CD4-positive, alpha-beta T cell treated with Interleukin-6 at 100 ng/mL for 8 hours (primary cell): ENCODE measurements around the gene MRRF.
"Not testable (repeated sequence)": the region's sequence is repeated elsewhere in the genome, so short reads cannot be mapped to it uniquely, and the experiment has no call there.

ENCODE experiments used
- DNase-seq: peaks from one replicate; pipeline ENCODE4 v3.0.0-alpha.2; 2020; ENCODE audit warnings: mixed read lengths, low spot score

The MRRF gene

DNA sequence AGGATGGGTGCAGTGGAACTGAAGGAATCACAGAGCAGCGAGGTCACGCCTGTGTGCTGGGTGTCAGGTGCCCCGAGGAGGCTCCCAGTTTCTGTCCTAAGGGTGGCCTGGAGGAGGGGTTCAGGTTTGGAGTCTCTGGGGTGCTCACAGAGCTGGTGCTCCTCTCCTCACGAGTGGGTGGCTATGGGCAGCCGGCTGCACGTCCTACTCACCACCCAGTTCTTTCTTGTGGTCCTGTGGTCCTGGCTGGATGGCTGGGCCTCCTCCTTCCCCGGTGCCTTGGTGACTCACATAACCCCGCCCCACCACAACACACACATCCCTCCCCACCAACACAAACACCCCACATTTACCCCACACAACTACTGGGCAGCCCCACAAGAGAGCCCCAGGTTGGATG lies 96.2 kb downstream of the MRRF start:
- no peak for DNase-seq

DNA sequence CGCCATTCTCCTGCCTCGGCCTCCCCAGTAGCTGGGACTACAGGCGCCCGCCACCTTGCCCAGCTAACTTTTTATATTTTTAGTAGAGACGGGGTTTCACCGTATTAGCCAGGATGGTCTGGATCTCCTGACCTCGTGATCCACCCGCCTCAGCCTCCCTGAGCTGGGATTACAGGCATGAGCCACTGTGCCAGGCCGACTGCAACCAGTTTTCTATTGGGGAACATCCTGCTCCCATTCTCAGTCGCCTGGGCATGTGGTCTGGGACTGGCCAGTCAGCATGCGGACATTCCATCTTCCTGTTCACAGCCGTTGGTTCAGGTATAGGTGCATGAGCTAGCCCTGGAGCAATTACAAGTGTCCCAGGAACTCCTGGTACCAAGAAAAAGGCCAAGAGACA lies 98.4 kb downstream of the MRRF start:
- not testable (repeated sequence) for DNase-seq

DNA sequence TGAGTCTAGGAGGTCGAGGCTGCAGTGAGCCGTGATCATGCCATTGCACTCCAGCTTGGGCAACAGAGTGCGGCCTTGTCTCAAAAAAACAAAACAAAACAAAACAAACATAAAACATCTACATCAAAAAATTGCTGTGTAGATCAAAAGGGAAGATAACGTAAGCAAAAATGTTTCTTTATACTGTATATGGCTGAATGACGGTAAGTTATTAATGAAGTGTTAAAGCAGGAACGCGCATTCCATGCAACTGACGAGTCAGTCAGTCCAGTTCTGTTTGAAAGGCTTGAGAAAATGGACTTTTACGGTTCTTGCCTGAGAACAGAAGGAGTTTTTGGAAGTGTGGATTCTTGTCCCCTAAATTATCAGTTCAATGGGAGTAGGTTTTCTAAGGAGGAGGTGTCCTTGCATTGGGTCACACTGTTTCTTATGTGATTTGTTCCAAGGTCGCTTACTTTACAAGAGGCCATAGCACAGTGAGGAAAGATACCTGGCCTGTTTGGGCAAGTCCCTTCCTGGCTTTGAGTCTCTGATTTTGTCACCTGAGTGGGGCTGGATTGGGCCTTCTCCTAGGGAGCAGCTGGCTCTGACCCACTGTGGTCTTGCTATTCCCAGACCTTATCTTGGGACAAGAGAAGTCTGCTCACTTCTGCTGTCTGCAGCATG lies 99.6 kb downstream of the MRRF start:
- DNase-seq = no peak

DNA sequence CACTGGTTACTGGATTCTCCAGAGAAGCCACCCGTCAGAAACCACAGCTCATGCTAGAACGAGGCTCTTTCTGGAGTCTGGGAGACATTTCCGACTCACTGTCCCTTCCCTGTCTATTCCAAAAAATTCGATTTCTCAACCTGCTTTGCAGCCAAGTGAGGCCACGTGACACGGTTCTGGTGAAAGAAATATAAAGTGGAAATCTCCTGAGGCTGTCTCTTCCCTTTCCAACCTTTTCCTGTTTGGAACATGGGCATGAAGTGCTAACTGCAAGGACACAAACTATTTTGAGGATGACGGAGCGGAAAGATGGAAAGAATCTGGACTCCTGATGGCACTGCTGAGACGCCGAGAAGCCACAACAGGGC lies 100.1 kb downstream of the MRRF start:
- DNase-seq = no peak

DNA sequence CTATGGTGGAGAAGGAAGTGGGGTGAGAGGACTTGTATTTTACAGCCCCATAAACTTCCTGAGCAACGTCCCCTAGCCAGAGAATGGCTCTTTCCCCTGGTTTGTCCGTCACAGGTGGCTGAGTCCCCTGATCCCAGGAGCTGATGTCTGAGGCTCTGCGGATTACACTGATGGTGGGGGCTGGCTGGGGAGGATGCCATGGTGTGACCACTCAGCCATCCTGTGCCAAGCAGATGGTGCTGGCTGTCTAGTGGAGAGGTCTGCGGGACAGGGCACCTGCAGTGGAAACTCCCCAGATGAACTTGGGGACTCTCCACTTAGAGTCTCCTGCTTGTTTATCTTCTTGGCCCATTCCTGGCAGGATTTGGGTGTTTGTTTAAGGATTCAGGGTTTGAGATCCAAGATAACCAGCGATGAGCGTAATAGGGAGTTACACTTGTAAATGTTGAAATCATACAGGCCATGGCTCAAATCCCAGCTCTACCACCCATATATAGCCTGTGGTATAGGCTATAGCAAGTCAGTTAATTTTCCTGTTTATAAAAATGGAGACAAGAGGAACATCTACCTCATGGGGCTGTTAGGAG lies 101.5 kb downstream of the MRRF start:
- no peak for DNase-seq

DNA sequence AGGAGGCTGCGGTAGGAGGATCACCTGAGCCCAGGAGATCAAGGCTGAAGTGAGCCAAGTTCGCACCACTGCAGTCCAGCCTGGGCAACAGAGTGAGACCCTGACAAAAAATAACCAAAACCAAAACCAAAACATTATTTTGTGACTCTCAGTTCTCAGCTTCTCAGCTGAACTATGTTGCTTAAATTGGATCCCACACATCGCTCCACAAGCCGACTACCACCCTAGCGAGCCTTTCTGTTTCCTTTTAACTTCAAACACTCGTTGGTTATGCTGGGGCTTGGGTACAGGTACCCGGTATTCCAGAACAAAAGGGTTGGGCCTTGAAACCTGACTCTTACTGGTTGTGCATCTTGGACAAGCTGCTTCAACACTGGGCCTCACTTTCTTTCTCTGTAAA lies 102.4 kb downstream of the MRRF start:
- DNase-seq = no peak

DNA sequence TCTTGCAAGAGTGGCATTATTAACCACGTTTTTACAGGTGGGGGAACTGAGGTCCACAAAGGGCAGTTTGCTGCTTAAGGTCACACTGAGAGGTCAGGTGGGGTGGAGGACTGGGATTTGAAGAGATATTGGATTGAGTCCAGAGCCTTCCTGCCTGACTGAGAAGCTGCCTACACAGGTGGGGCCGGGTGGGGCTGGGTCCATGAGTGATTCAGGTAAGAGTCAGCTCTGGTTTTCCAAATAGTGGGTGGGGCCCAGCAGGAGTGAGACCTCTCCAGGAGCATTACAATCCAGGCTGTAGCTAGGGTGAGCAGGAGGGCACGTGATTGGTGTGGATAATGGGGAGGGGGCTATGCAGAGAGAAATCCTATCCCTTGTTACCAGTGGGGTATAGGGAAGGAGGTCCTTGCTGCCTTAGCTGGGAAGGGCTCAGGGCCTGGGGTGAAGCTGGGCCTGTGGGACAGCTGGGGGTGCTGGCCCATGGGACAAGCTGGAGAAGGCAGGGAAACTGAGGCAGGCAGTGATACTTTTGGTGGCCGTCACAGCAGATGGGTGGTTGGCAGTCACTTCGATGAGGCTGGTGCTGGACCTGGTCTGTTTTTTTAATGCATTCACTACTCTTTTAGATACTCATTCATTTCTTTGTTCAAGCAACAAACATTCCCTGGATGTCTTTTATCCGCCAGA lies 103.2 kb downstream of the MRRF start:
- DNase-seq = no peak

DNA sequence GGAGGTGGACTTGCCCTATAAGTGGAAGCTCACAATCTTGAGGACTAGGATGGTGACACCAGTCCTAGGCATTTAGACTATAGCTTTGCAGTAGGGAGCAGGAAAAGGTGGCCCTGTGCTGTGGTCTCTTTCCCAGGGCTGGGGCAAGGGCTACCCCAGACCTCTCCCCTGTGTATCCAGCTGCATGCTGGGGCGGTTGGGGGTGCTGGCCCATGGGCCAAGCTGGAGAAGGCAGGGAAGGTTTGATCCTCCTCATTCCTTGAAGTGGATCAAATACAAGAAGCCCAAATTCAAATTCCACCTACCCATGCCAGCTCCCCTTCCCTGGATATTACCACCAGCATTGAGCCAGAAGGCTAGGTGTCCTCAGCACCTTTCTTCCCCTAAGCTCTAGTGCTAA lies 104.0 kb downstream of the MRRF start:
- DNase-seq = no peak

DNA sequence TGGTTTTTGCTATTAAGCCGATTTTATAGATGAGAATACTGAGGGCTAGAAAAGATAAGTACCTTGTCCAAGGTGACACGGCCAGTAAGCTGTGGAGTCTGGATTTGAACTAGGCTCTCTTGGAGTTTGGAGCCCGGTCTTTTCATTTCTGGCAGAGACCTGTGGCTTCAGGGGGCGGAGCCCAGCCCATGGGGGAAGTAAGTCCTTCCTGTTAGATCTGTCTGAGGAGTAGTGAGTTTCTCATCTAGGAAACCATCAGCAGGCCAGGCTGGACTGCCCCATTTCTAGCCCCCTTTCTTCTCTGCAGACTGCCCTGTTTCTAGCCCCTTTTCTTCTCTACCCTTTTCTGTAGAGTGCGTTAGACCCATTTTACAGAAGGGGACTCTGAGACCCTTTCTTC lies 105.6 kb downstream of the MRRF start:
- DNase-seq = no peak

DNA sequence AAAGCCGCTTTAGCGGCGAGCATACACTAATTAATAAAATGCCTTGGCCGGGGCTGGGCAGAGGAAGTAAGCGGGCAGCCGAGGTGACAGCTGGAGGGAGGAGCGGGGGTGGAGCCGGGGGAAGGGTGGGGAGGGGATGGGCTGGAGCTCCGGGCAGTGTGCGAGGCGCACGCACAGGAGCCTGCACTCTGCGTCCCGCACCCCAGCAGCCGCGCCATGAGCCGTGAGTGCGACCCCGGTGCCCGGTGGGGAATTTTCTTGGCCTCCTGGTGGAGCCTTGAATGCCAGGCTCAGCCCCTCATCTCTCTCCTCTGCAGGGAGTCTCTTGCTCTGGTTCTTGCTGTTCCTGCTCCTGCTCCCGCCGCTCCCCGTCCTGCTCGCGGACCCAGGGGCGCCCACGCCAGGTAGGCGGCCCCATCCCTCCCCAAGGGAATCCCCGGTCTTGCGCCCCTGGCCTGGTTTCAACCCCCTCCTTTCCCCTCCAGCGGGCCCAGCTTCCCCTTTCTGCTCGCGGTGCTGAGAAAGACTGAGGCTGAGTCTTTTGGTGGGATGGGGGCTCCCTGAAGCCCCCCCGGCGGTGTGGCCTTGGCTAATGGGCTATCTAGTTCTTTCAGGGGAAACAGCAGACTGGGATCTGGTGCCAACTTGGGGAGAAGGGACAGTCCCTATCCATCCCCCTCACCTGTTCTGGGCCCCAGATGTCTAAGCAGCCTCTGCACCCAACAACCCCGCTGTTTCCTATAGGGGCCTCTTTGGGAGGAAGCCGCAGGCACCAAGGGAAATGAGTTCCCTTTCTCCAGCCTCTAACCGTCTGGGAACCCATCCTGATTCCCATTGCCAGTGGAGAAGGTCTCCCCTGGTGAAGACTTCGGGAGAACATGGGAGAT lies 106.4 kb downstream of the MRRF start, which contains the start of gene PTGS1:
PTGS1 (plus strand) TSS at position 156 of the 887 bp plus-strand sequence; CDS start at position 217, 61 bp downstream.
- DNase-seq = no peak

DNA sequence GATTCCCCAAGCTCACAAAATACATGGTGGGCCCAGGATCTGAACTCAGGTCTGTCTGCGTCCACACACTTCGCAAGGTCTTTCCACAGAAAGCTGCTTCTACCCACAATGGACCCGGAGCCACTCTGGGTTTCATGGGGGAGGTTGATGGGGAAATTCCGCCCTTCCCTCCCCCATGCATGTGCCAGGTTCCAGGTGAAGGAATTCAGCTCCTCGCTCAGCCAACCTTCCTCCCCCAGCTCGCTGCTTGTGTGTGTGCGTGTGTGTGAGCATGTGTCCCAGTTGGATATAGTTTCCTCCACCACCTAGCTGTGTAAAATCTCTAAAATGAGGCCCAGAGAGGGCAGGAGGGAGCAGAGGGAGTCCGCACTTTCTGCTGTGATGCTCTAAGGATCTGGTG lies 107.2 kb downstream of the MRRF start:
- no peak for DNase-seq

DNA sequence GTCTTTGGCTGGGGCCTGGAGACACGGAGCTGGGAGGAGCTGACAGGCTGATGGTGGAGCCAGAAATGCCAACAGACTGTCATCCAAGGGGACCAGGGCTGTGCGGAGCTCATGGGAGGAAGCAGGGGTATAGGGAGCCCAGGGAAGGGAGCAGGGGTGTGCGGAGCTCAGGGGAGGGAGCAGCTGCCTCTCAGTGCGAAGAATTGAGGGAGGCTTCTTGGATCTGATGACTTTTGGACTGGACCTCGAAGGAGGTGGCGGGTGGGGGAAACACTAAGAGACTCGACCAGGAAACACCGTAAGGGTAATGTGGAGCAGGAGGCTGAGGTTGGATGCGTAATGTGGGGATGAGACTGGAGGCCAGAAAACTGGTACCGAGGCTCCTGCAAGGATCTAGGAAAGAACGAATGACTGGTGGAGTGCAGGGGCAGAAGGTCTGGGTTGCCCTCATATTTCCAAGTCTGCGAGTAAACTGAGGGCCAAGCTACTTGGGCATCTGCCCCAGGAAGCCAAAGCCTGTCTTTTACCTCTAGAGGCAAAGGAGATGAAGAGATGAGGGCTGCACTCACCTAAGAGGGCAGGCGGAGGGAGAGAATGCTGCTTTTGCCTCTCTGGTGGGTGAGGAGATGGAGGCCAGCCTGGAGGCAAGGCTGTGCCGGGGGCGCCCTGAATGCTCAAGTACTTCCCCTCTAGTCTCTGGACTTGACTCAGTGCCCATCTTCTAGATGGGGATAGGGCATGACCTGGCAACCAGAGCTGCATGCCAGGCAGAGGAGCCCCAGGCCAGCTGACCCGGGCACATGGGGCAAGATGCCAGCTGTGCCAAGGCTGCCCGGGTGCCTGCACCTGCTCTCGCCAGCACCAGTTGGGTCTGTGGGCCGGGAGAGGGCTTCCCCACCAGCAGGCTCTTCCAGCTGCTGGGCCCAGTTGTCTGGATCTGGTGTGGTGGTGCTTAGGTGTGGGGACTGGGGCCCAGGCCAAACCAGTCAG lies 108.5 kb downstream of the MRRF start:
- DNase-seq = no peak

DNA sequence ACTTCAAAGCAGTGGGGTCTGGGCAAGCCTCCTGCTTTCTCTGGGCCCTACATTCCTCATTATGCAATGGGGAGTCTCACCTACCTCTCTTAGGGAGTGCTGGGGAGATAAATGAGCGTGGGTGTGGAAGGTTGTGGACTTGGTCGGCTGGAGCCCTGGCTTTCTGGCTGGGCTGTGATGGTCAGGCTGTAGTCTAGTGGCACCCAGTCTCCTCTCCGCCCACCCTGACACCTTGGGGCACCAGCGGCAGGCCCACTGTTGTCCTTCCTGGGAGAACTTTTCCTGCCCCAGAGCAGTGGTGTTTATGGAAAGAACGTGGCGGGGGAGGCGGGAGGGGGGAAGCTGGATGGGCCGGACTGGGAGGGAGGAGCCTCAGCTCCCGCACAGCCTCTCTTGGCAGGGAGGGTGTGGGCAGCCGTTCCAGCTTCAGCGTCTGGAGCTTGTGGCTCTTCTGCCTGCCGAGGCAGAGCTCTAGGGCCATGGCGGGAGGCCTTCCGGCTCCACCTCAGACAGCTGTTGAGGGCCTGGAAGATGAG lies 110.3 kb downstream of the MRRF start:
- DNase-seq = no peak

DNA sequence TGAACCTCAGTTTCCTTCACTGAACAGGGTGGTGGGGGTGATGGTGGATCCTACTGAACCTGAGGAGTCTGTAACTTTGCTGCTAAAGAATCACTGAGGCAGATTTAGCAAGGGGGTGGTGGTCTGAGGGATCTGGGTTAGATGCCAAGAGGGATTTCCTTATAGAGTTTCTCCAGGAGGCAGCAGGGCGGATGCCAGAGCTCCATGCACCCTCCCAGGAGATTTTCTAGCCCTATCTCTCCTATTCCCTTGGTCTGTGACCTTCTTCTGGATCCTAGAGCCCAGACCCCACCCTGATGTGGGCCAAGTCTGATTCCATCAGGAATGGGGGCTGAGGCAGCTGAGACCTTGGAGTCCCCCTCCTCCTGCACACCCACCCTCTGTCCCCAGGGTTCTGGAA lies 112.1 kb downstream of the MRRF start:
- no peak for DNase-seq

DNA sequence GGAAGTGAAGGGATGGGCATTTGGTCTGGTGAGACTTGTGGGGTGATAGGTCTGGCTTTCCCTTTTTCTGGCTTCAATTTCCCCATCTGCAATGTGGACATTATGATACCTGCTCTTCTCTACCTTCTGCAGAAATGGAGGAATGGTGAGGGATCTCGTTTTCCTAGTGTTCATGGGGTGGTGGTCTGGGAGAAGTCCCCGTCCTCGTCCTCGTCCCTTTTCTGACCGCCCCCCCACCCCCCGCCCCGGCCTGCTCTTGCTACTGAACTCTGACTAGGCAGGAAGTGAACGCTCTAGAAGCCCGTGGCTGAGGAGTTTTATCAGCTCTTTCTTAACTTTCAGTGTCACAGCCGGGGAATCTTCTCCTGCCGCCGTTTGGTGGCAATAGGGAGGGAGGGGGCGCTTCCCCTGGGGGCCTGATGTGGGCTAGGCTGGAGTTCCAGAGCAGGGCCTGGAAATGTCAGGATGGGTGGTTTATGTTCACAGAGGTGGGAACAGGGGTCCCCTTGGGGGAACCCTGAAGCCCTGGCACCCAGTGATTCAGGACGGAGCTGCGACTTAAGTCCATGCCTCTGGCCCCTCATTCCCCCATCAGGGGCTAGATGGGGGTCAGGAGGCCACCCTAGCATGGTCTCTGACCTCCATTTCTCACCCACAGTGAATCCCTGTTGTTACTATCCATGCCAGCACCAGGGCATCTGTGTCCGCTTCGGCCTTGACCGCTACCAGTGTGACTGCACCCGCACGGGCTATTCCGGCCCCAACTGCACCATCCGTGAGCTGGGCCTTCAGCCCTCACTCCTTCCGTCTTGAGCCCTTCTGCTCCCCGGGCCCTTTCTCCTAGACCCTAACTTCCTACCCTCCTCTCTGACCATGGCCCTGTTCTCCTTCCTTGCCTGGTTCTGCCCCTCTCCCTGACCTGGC lies 112.8 kb downstream of the MRRF start:
- DNase-seq = no peak

DNA sequence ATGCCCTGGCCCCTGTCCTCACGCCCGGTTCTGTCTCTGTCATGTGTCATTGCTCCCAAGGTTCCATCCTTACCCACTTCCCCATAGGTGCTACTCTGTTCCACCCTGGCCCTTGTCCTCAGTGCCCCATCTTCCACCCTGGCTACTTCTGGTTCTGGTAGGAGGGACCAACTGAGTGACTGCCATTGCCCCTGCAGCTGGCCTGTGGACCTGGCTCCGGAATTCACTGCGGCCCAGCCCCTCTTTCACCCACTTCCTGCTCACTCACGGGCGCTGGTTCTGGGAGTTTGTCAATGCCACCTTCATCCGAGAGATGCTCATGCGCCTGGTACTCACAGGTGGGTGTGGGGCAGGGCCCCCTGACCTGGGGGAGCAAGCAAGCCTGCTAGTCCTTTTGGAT lies 113.6 kb downstream of the MRRF start:
- DNase-seq = no peak

DNA sequence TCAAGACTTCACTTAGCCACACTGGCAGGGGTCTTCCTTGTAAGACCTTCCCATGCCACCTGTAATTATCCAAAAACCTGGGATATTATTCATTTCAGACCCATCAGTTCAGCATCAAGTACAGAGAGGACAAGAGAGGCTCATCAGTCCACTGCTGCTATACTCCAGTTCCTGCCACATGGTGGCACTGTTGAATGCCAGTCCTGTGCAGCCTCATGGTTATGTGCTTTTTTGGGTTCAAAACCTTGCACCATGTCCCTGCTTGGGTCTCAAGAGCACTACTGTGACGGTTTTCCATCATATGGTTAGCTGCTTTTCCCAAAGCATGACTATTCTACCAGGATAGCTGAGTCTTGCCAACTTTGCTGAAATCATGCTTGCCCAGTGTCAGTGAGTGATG lies 114.7 kb downstream of the MRRF start:
- DNase-seq = no peak

DNA sequence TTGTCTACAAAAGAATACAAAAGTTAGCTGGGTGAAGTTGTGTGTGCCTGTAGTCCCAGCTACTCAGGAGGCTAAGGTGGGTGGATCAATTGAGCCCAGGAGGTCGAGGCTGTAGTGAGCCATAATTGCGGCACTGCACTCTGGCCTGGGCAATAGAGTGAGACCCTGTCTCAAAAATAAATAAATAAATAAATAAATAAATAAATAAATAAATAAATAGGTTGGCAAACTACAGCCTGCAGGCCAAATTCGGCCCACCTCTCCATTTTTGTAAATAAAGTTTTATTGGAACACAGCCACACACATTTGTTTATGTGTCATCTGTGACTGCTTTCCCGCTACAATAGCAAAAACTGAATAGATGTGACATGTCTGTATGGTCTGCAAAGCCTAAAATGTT lies 115.6 kb downstream of the MRRF start:
- no peak for DNase-seq
